Hematopoietic multipotent progenitor cell treated with erythropoietin and hydrocortisone succinate and interleukin-3 and kit ligand, for 8 days (in vitro differentiated cells): Measurements from ENCODE around the gene ANKRD34A.
"Not testable (repeated sequence)": the region's sequence is repeated elsewhere in the genome, so short reads cannot be mapped to it uniquely, and the experiment has no call there.

Experiments used
- DNase-seq: peaks from one replicate; pipeline ENCODE4 v3.0.0-alpha.2; 2015

The ANKRD34A gene

DNA sequence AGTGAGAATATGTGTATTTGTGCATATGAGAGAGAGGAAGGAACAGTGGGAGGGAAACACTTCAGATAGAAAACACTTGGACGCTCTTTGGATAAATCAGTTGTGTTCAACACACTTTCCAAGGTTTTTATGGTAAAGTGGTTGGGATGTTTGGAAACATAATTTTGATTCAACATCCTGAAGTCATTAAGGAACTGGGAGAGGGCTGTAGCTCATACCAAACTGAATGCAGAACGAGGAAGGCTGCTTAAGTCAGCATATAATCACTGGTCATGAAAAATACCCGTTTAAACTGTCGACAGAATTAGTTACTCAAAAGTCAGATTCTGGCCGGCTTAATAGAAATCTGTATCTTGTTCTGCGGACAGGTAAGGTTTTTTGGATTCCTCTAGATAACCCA lies 21.5 kb downstream of the ANKRD34A start:
- no peak for DNase-seq

DNA sequence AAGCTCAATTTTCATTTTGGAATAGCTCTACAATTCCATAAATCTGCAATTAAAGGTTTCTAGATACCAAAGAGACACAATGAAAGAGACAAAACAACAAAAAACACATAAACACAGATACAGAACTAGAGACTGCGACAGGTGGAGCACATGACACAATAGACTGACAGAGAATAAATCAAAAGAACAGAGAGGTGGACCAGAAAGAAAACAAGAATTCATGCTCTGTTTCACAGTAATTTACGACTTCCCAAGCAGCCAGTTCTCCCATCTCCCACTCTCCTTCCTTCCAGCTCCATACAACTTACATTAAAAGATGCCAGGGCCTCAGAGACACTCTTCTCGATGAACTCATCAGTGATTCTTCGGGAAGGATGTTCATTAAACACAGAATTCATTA lies 22.0 kb downstream of the ANKRD34A start:
- no peak for DNase-seq

- DNase-seq = no peak
These were observed 26.9 kb downstream of the ANKRD34A start for GRCh38 chr1:145937436-145937835.

- DNase-seq = no peak
These were observed 28.1 kb downstream of the ANKRD34A start for GRCh38 chr1:145936247-145936646.

DNA sequence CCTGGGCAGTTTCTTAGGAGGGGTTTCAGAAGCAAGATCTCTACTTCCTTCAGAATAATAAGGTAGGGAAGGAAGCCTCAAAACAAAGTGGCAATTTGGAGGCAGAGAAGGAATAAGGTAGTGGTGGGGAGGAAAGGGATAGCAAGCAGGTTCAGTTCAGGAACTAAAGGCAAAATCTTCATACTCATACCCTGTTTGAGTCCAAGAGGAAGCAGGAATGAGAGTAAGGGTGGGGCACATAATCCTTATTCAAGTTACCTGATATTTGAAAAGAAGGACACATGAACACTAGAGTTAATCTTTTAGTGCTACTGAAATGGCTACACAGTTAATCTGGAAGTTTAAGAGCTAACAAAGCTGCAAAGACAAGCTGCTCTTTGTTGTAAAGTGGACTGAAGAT lies 28.7 kb downstream of the ANKRD34A start:
- DNase-seq = no peak

- peak; percentile 87 for DNase-seq
These were observed 31.8 kb downstream of the ANKRD34A start for GRCh38 chr1:145932522-145933009.

GRCh38 chr1:145927916-145928643 lies 36.3 kb downstream of the ANKRD34A start:
- DNase-seq = no peak

DNA sequence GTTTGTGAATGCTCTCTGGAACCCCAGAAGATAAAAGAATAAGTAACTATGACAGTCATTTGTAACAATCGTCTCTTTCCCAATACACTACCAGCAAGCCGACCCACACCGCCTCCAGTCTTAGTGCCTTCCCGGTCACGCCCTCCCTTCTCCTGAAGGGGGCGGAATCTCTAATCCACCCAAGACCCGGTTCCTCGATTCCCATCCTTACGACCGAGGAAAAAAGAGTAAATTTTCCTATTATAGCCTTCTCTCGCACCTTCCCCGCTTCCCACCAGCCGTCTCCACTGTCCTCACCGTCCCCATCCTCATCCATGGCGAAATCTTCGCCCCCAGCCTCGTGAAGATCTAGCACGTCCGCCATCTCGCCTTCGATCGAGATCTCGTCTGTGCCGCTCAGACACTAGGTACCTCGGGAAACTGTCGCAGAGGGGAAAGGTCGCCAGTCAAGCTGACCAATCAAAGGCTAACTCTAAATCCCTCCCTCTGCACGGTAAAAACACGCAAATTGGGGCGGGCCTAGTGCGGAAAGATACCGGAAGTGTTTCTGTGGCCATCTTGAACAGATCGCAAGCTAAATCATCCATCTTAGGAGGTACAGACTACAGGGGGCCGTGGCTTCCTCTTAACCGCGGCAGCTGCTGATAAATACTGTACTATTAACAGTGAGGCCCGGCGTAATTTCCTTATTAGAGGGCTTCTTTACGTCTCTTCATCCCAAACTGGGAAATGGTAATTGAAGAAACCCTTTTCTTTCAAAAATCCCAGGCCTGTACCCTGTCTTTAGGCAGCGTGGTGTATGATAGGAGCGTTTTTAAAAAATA lies 37.1 kb downstream of the ANKRD34A start, which contains the start of gene RBM8A:
TSS of gene RBM8A (minus strand) at position 422 of the 824 bp plus-strand sequence. CDS start at position 364, 58 bp downstream.
- peak; percentile 99 for DNase-seq

- DNase-seq = no peak
These were observed 37.7 kb downstream of the ANKRD34A start for GRCh38 chr1:145926686-145927062.

- DNase-seq = no peak
These were observed 42.1 kb downstream of the ANKRD34A start for GRCh38 chr1:145922266-145922665.

DNA sequence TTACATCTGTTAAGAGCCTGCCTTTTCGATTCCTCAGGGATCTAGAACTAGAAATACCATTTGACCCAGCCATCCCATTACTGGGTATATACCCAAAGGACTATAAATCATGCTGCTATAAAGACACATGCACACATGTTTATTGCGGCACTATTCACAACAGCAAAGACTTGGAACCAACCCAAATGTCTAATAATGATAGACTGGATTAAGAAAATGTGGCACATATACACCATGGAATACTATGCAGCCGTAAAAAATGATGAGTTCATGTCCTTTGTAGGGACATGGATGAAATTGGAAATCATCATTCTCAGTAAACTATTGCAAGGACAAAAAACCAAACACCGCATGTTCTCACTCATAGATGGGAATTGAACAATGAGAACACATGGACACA lies 44.1 kb downstream of the ANKRD34A start:
- DNase-seq = not testable (repeated sequence)

DNA sequence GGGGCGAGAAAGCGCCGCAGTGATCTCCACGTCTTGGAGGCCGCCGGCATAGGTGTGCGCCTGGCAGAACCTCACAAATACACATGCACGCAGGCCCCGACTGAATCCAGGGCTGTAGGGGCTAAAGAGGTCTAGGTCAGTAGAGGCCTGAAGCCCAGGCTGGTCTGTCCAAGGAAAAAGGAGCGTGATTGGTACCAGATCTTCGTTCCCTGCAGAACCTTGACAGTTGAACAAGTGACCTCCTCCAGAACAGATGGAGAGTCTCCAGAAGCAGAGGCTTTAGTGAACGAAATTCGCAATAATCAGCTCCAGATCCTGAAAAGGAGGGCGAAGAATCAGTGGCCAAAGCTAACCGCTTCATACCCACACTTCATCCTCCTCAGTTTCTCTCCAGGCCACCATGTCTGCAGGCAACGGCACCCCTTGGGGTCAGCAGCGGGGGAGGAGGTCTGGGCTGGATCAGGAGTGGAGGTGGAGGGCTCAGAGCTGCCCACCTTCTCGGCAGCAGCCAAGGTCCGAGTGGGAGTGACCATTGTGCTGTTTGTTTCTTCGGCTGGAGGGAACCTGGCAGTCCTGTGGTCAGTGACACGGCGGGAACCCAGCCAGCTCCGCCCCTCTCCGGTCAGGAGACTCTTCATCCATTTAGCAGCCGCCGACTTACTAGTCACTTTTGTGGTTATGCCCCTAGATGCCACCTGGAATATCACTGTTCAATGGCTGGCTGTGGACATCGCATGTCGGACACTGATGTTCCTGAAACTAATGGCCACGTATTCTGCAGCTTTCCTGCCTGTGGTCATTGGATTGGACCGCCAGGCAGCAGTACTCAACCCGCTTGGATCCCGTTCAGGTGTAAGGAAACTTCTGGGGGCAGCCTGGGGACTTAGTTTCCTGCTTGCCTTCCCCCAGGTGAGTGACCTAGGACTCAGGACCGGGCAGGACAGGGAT lies 45.1 kb downstream of the ANKRD34A start:
- DNase-seq = peak; percentile 50

- DNase-seq = peak; percentile 95
These were observed 46.0 kb downstream of the ANKRD34A start, which contains the start of gene PEX11B for GRCh38 chr1:145918144-145918991. PEX11B (minus strand) TSS chr1:145918717; CDS start chr1:145918688, 29 bp downstream.

DNA sequence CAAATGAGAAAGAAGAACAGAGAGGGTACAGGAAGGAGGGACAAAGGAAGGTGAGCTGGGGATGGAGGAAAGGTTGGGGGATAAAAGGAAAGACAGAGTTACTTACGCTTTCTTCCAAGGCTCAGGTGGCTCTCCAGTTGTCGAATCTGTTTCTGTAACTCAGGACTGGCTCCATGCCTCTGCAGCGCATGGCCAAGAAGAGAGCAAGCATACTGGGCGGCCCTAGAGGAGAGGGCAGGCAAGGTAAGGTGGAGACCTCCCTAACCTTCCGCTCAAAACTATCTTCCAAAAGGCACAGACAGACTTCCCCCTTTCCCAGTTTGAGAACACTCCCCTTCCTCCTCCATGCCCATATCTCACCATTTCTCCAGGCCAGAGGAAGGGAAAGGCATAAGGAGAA lies 46.8 kb downstream of the ANKRD34A start:
- no peak for DNase-seq

GRCh38 chr1:145916745-145917144 lies 47.6 kb downstream of the ANKRD34A start:
- no peak for DNase-seq

DNA sequence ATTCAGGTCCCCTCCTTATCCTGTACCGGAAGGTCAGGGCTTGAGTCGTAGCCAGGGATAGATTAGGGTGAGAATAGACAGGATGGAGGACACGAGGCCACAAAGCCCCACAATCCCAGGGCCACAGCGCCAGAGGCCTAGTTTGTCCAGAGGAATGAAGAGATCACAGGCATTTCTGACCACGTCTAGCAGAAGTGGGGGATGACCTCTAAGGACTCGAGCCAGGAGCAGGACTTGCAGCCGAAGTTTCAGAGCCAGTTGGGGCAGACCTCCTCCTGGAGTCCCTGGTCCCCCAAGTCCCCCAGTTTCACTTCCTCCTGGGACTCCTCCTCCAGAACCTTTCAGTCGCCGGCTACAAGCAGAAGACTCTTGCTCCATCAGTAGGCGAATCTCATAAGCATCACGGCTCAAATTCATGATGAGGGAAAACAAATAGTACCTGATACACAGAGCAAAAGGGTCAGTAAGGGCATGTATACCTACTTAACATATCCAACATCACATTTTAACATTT lies 52.2 kb downstream of the ANKRD34A start:
- DNase-seq = no peak
